ENCODE data around the gene ATG4B. TPM values are rescaled to one million over a fixed set of nuclear protein-coding genes. Genes with fewer than 3 reads are reported as not detected.

ATG4B gene
- total and polyA plus RNA-seq, 9 of the 15 experiments (the other 6 are each of a cell fraction or from before 2014, with no cell fraction given): 5.9 to 58.8 (median 35.6) TPM

GRCh38 chr2:241637018-241637794 is at the start of gene ATG4B, which contains the start of gene THAP4 (continued):
- TF ChIP-seq ZNF311 (CRISPR knock-in tag; IDR thresholded peaks at IDR 0.05): no peak
- TF ChIP-seq ATF3 (IDR thresholded peaks at IDR 0.05): no peak
- no peak for TF ChIP-seq ATF3 (CRISPR knock-in tag; conservative IDR thresholded peaks at IDR 0.05)
- TF ChIP-seq, protein P1, sequence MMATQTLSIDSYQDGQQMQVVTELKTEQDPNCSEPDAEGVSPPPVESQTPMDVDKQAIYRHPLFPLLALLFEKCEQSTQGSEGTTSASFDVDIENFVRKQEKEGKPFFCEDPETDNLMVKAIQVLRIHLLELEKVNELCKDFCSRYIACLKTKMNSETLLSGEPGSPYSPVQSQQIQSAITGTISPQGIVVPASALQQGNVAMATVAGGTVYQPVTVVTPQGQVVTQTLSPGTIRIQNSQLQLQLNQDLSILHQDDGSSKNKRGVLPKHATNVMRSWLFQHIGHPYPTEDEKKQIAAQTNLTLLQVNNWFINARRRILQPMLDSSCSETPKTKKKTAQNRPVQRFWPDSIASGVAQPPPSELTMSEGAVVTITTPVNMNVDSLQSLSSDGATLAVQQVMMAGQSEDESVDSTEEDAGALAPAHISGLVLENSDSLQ (IDR thresholded peaks at IDR 0.05): no peak
- no peak for TF ChIP-seq MECOM (CRISPR knock-in tag; IDR thresholded peaks at IDR 0.05)
- no peak for TF ChIP-seq TAF9B (IDR thresholded peaks at IDR 0.05; ENCODE audit: partially characterized antibody)
- TF ChIP-seq ARID1B (IDR thresholded peaks at IDR 0.05): no peak
- no peak for TF ChIP-seq RBM17 (IDR thresholded peaks at IDR 0.05; ENCODE audit: borderline replicate concordance, low read depth, low read length)
- TF ChIP-seq PRMT5 (CRISPR knock-in tag; IDR thresholded peaks at IDR 0.05): no peak
- no peak for TF ChIP-seq SMARCA4 (IDR thresholded peaks at IDR 0.05)
- no peak for TF ChIP-seq PTRF (tag; IDR thresholded peaks at IDR 0.05)
- TF ChIP-seq RNF219 (CRISPR knock-in tag; IDR thresholded peaks at IDR 0.05): no peak
- no peak for TF ChIP-seq ZNF347 (CRISPR knock-in tag; IDR thresholded peaks at IDR 0.05; ENCODE audit: low read depth)
- TF ChIP-seq CTCFL (IDR thresholded peaks at IDR 0.05; ENCODE audit: borderline replicate concordance, insufficient read depth, low read depth, low read length, poor library complexity, severe bottlenecking): no peak
- TF ChIP-seq HLTF (IDR thresholded peaks at IDR 0.05): no peak
- no peak for TF ChIP-seq L3MBTL2 (IDR thresholded peaks at IDR 0.05)
- TF ChIP-seq ZNF785 (CRISPR knock-in tag; IDR thresholded peaks at IDR 0.05): no peak
- no peak for TF ChIP-seq ZBTB7A (IDR thresholded peaks at IDR 0.05; ENCODE audit: borderline replicate concordance, control insufficient read depth, low read depth, low read length)
